HCT116 (cell line): ENCODE data around the gene TVP23A.

Source experiments
- ATF3 ChIP-seq: IDR thresholded peaks from 2 replicates; pipeline ENCODE4 v1.6.1; 2012
- CBX3 ChIP-seq: IDR thresholded peaks from 2 replicates; pipeline ENCODE4 v1.6.1; 2012; ENCODE audit warnings: low read depth
- CEBPB ChIP-seq: IDR thresholded peaks from 2 replicates; pipeline ENCODE4 v1.6.1; 2012; ENCODE audit warnings: low read depth
- CTCF ChIP-seq, 3 experiments: fragments of 200-600 bp in 1 of 3; sonication (generic) in 1 of 3; IDR thresholded peaks in 2 of 3; conservative IDR thresholded peaks in 1 of 3; 2 replicates each; pipeline ENCODE4 v1.5.1; 2012 to 2017; ENCODE audit warnings: low read depth in 2 of 3, low read length in 2 of 3, antibody characterized with exemption in 1 of 3, borderline replicate concordance in 1 of 3, control low read depth in 1 of 3, mild to moderate bottlenecking in 1 of 3, mixed read lengths in 1 of 3, mixed run types in 1 of 3, moderate library complexity in 1 of 3; ENCODE audit not compliant: insufficient read depth in 1 of 3
- EZH2 ChIP-seq: fragments of 200-600 bp; sonication (generic); IDR thresholded peaks from 2 replicates; pipeline ENCODE4 v1.6.1; 2017; ENCODE audit warnings: antibody characterized with exemption, mixed run types
- FOSL1 ChIP-seq: IDR thresholded peaks from 2 replicates; pipeline ENCODE4 v1.6.1; 2012; ENCODE audit warnings: low read depth
- JUND ChIP-seq: IDR thresholded peaks from 2 replicates; pipeline ENCODE4 v1.6.1; 2012
- MAX ChIP-seq: IDR thresholded peaks from 2 replicates; pipeline ENCODE4 v1.6.1; 2012
- POLR2A ChIP-seq: IDR thresholded peaks from 2 replicates; pipeline ENCODE4 v1.7.0; 2011; ENCODE audit warnings: borderline replicate concordance; ENCODE audit not compliant: insufficient read depth, insufficient read length; ENCODE audit errors: extremely low read depth
- POLR2AphosphoS5 ChIP-seq: IDR thresholded peaks from 2 replicates; pipeline ENCODE4 v1.6.1; 2011; ENCODE audit warnings: mild to moderate bottlenecking, low read depth, low read length, moderate library complexity
- SP1 ChIP-seq: IDR thresholded peaks from 2 replicates; pipeline ENCODE4 v1.6.1; 2012; ENCODE audit warnings: low read depth
- YY1 ChIP-seq: IDR thresholded peaks from 2 replicates; pipeline ENCODE4 v1.6.1; 2011; ENCODE audit warnings: low read length, low read depth, moderate library complexity, mild to moderate bottlenecking; ENCODE audit not compliant: insufficient replicate concordance; ENCODE audit errors: extremely low read depth

GRCh38 chr16:10737068-10737625 lies 81.4 kb downstream of the TVP23A start:
- no peak for TF ChIP-seq EZH2
- TF ChIP-seq CTCF (IDR thresholded peaks at IDR 0.05 in 2 of 3, conservative IDR thresholded peaks at IDR 0.05 in 1 of 3; ENCODE audit: borderline replicate concordance in 1 of 3, insufficient read depth in 1 of 3, low read depth in 2 of 3, low read length in 2 of 3), result peak; percentile 86 to 95 (median 94)
- no peak for TF ChIP-seq POLR2AphosphoS5
- no peak for TF ChIP-seq POLR2A
- no peak for TF ChIP-seq YY1
- TF ChIP-seq JUND, result no peak
- TF ChIP-seq CEBPB, result no peak
- TF ChIP-seq ATF3, result no peak
- TF ChIP-seq CBX3, result no peak
- TF ChIP-seq SP1, result no peak
- TF ChIP-seq MAX, result no peak
- no peak for TF ChIP-seq FOSL1
